ENCODE data around the gene SPRY1. TPM values are rescaled to one million over a fixed set of nuclear protein-coding genes. Genes with fewer than 3 reads are reported as not detected.

Gene SPRY1
- total RNA-seq, 1 donor from 2014 or later = 134 TPM

DNA sequence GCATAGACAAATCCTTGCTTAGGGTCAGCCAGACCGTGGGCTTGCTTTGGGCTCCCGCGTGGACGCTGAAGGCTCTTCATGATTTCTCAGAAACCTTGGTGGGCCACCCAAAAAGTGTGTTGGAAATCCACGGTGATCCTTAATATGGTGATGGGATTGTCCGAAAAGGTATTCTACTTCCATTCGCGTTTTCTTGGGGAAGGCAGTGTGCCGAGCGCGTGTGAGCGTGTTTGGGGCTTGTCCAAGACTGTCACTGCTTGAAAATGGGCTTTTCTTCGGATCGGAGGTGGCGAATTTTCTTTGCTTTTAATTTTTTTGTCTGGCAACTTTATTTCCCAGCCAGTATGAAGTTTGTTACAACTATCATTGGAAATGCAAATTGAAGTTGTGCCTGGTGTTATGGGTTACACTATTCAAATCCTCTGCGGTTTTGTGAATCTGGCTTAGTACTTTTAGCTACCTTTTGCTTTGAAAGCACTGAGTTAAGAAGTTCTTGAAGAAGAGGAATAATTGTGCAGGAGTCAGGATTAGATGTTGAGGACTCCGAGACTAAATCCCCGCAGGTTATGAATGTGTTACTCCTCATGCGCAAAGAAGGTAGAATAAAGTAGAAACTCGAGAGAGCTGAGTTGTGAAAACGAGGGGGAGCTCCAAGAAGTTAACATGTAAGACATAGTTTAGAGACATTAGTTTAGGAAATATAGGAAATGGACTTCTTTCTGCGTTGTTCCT is 3.2 kb downstream of the SPRY1 start:
- H3K27me3 Mint-ChIP-seq (ENCODE audit: low read depth) = peaks cover 5% of the 10 kb centered on the region
- H3K27ac Mint-ChIP-seq (ENCODE audit: unreplicated experiment) = peak overlapping the region; percentile 96
- TF ChIP-seq, protein P1, sequence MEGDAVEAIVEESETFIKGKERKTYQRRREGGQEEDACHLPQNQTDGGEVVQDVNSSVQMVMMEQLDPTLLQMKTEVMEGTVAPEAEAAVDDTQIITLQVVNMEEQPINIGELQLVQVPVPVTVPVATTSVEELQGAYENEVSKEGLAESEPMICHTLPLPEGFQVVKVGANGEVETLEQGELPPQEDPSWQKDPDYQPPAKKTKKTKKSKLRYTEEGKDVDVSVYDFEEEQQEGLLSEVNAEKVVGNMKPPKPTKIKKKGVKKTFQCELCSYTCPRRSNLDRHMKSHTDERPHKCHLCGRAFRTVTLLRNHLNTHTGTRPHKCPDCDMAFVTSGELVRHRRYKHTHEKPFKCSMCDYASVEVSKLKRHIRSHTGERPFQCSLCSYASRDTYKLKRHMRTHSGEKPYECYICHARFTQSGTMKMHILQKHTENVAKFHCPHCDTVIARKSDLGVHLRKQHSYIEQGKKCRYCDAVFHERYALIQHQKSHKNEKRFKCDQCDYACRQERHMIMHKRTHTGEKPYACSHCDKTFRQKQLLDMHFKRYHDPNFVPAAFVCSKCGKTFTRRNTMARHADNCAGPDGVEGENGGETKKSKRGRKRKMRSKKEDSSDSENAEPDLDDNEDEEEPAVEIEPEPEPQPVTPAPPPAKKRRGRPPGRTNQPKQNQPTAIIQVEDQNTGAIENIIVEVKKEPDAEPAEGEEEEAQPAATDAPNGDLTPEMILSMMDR (conservative IDR thresholded peaks at IDR 0.05) = no peak
- peaks cover 39% of the 10 kb centered on the region for H3K36me3 Mint-ChIP-seq (ENCODE audit: low read depth)
- no peaks in the 10 kb centered on the region for H3K9me3 Mint-ChIP-seq
- DNase-seq (ENCODE audit: low read depth, low spot score) = no peak
- peak overlapping the region; percentile 98 for H3K4me3 Mint-ChIP-seq
- peaks cover 58% of the 10 kb centered on the region for H3K4me1 Mint-ChIP-seq

- Mint-ChIP-seq H3K36me3 (ENCODE audit: low read depth) (peaks cover 39% of the 10 kb centered on the region), H3K27me3 (ENCODE audit: low read depth) (peaks cover 5% of the 10 kb centered on the region), H3K4me3 (peak overlapping the region; percentile 98), H3K4me1 (peaks cover 65% of the 10 kb centered on the region), H3K27ac (ENCODE audit: unreplicated experiment) (peak overlapping the region; percentile 91), H3K9me3 (no peaks in the 10 kb centered on the region)
- no peak for DNase-seq (ENCODE audit: low read depth, low spot score)
- TF ChIP-seq, protein P1 (conservative IDR thresholded peaks at IDR 0.05) = no peak
Measured at GRCh38 chr4:123401271-123402120, 4.9 kb downstream of the SPRY1 start.

- Mint-ChIP-seq H3K27me3 (ENCODE audit: low read depth) (peaks cover 5% of the 10 kb centered on the region), H3K4me1 (peaks cover 68% of the 10 kb centered on the region), H3K4me3 (peak overlapping the region; percentile 98), H3K27ac (ENCODE audit: unreplicated experiment) (peak overlapping the region; percentile 91), H3K9me3 (no peaks in the 10 kb centered on the region), H3K36me3 (ENCODE audit: low read depth) (peaks cover 38% of the 10 kb centered on the region)
- DNase-seq (ENCODE audit: low read depth, low spot score) = no peak
- TF ChIP-seq, protein P1 (conservative IDR thresholded peaks at IDR 0.05) = no peak
Measured at GRCh38 chr4:123402121-123402465, 5.5 kb downstream of the SPRY1 start.

DNA sequence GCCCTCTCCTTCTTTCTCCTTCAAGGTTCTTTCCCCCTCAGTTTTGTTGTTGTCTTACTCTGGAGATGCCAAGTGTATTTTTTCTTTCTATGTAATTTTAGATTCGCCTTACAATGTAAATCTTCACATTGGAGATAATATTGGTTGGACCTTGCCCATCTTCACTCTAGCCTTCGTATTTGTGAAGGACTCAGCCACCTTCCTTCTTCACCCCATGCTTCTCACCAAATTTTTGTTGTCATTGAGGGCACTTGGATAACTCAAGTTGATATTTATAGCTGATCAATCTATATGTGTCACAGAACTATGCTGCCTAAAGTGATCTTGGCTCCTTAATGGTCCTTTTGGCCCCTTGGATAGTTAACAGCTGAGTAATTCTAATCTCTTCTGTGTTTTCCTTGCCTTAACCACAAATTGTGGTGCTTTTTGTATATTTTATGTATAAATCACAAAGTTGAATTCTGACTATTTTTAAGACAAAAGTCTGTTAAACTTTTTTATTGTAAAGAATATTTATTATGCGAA is 6.5 kb downstream of the SPRY1 start:
- Mint-ChIP-seq H3K36me3 (ENCODE audit: low read depth) (peaks cover 34% of the 10 kb centered on the region), H3K9me3 (no peaks in the 10 kb centered on the region), H3K4me3 (peak overlapping the region; percentile 98), H3K27ac (ENCODE audit: unreplicated experiment) (no peak overlapping the region), H3K4me1 (peaks cover 71% of the 10 kb centered on the region), H3K27me3 (ENCODE audit: low read depth) (peaks cover 5% of the 10 kb centered on the region)
- TF ChIP-seq, protein P1 (conservative IDR thresholded peaks at IDR 0.05) = no peak
- DNase-seq (ENCODE audit: low read depth, low spot score) = no peak

GRCh38 chr4:123404533-123404932 is 7.9 kb downstream of the SPRY1 start:
- Mint-ChIP-seq H3K27me3 (ENCODE audit: low read depth) (no peaks in the 10 kb centered on the region), H3K4me1 (peaks cover 67% of the 10 kb centered on the region), H3K36me3 (ENCODE audit: low read depth) (peaks cover 27% of the 10 kb centered on the region), H3K4me3 (peak overlapping the region; percentile 98), H3K9me3 (no peaks in the 10 kb centered on the region), H3K27ac (ENCODE audit: unreplicated experiment) (no peak overlapping the region)
- DNase-seq (ENCODE audit: low read depth, low spot score) = no peak
- TF ChIP-seq, protein P1 (conservative IDR thresholded peaks at IDR 0.05) = no peak
